Fibroblast of the aortic adventitia (primary cell): Measurements from ENCODE around the gene PRKG2. TPM values are rescaled to one million over a fixed set of nuclear protein-coding genes. Genes with fewer than 3 reads are reported as not detected.
"Not testable (repeated sequence)": the region's sequence is repeated elsewhere in the genome, so short reads cannot be mapped to it uniquely, and the experiment has no call there.

Experiments
- DNase-seq: peaks from one replicate; pipeline ENCODE4 v3.0.0-alpha.2; 2010; ENCODE audit warnings: low read depth
- H3K4me3 ChIP-seq: 2 replicates; pipeline ENCODE4 v1.5.1; 2011; ENCODE audit warnings: low read depth, mild to moderate bottlenecking, control low read depth, low read length, moderate library complexity
- total RNA-seq: library from RNA; depleted of rRNA; stranded (reverse); fragments of >200 nt; gene quantifications from 2 replicates; pipeline ENCODE4 v1.2.3, GENCODE V29; 2012; ENCODE audit warnings: low replicate concordance
- TF ChIP-seq, protein P1 (sequence below): IDR thresholded peaks from 2 replicates; pipeline ENCODE4 v1.5.1; 2011; ENCODE audit warnings: mild to moderate bottlenecking, low read length, control low read depth, inconsistent platforms; ENCODE audit not compliant: insufficient read depth

The PRKG2 gene
- total RNA-seq, 1 donor: 7.8 TPM

DNA sequence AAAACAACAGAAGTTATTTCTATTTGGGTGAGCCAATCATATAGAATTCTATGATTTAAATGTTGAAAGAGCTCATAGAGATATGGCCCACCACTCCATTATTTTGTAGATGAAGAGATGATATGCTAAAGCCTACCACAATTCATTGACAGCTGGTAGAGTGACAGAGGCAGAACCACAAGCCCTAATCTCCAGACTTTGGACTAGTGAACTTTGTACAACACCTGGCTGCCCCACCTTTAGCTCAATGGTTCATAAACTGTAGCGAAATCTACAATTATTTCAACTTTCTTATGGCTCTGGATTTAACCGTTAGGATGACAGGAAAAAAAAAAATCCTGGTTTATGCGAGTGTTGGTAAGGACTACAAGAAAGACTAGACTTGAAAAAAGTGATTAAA is 50.9 kb downstream of the PRKG2 start:
- TF ChIP-seq, protein P1, sequence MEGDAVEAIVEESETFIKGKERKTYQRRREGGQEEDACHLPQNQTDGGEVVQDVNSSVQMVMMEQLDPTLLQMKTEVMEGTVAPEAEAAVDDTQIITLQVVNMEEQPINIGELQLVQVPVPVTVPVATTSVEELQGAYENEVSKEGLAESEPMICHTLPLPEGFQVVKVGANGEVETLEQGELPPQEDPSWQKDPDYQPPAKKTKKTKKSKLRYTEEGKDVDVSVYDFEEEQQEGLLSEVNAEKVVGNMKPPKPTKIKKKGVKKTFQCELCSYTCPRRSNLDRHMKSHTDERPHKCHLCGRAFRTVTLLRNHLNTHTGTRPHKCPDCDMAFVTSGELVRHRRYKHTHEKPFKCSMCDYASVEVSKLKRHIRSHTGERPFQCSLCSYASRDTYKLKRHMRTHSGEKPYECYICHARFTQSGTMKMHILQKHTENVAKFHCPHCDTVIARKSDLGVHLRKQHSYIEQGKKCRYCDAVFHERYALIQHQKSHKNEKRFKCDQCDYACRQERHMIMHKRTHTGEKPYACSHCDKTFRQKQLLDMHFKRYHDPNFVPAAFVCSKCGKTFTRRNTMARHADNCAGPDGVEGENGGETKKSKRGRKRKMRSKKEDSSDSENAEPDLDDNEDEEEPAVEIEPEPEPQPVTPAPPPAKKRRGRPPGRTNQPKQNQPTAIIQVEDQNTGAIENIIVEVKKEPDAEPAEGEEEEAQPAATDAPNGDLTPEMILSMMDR: no peak
- DNase-seq: no peak
- H3K4me3 ChIP-seq: no peak overlapping the region

DNA sequence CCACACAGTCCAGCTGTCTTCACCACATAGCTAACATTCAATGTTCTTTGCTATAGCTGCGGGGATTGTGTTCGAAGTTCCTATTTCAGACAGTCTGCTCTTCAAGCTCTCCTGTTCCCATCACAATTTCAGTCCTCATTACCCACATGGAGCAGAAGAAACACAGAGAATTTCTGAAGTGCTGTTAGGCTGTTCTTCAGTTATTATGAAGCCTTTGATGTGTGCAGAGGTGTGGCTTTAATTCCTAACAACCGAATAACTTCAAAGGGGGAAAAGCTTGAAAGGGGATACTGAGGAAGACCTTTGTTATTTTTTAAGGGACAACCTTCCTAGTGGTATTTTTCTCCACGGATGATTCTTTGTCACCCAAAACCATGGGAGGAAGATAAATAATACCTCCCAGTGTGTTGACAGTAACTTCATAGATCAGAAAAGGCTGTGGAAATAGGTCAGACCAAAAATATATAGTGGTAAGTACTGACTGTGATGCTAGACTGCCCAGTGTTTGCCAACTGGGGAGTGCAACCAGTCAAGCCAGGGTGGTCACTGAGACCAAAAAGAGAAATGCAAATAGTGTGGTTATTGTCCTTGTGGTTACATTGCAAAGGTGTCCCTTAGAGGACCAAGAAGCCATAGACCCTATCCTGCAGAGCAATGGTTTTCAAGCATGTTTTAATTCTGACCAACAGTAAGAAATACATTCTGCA is 52.1 kb downstream of the PRKG2 start:
- TF ChIP-seq, protein P1: no peak

DNA sequence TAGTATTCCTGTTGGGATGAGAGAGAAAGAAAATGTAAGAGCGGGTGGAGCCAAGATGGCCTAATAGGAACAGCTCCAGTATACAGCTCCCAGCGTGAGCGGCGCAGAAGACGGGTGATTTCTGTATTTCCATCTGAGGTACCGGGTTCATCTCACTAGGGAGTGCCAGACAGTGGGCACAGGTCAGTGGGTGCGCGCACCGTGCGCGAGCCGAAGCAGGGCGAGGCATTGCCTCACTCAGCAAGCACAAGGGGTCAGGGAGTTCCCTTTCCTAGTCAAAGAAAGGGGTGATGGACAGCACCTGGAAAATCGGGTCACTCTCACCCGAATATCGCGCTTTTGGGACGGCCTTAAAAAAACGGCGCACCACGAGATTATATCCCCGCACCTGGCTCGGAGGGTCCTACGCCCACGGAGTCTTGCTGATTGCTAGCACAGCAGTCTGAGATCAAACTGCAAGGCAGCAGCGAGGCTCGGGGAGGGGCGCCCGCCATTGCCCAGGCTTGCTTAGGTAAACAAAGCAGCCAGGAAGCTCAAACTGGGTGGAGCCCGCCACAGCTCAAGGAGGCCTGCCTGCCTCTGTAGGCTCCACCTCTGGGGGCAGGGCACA is 61.2 kb downstream of the PRKG2 start:
- H3K4me3 ChIP-seq, DNase-seq: not testable (repeated sequence)

More for the DNA sequence above, 52.1 kb downstream of the PRKG2 start:
- no peak overlapping the region for H3K4me3 ChIP-seq
- DNase-seq: no peak

DNA sequence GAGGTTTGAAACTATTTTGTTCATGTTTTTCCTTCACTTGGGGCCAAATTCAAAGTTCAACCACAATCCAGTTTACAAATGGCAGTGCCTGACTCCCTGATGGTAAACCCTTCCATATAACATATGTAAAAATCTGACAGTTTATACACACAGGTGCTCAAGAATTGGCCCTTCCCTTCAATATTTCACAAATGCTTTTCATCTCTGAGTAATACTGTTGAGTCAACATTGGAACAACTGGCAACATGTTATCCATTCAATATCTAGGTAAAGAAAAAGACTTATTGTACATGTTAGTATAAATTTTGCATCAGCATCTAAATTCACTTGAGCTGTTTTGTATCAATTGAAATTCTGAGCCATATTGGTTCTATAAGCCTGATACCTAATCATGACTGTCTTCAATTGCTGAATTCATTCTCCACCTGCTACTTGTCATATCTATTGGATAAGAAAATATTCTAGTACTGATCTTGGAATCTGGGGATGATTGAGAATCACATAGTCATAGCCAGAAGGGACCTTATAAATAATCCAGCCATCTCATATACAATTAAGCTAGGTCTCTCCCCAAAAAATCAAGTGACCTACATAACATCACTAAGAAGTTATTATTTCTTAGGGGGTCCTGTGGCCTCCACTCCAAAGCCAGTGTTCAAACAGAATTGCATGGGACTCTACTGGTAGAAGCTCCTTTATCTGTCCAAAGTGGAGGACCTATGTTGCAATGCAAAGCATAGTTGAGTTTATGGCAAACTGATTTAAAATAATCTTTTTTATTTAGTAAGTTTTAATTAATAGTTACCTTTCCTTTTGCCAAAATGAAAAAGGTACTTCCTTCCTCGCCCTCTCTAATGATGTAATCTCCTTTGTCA is 61.9 kb downstream of the PRKG2 start:
- TF ChIP-seq, protein P1: no peak
- H3K4me3 ChIP-seq: no peak overlapping the region
- DNase-seq: no peak

DNA sequence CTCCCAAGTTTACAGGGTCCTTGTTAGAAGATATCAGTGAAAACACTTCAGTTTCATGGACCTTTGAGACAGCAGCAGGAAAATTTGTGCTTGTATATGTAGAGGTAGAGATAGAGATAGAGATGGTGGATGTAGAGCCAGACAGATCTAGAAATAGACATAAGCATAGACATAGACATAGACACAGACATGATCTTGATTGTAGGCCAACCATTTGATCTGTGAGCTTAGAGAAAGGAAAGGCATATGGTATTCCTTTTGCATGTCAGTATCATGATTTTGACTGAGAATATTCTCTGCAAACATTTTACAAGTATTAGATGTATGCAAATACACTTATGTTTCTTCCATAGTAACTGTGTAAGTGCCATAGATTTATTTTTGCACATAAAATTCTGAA is 65.0 kb downstream of the PRKG2 start:
- DNase-seq: no peak
- H3K4me3 ChIP-seq: no peak overlapping the region
- TF ChIP-seq, protein P1: no peak

DNA sequence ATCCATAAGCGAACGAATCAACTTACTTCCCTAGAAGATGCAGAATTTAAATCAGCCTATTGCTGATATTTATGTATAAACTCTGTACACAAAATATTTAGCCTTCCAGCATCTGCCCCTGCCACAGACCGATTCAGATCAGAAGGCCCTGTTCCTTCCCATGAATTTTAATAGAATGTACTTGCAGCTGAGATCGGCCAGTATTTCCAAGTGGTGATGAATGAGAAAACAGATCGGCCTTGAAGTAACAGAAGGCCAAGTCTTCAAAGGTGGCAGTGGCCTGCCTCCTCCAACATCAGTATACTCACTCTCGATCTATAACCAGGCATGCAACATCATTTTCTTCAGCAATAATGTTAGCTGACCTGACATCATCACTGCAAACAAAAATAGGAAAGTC is 66.4 kb downstream of the PRKG2 start:
- TF ChIP-seq, protein P1: no peak
- DNase-seq: no peak

DNA sequence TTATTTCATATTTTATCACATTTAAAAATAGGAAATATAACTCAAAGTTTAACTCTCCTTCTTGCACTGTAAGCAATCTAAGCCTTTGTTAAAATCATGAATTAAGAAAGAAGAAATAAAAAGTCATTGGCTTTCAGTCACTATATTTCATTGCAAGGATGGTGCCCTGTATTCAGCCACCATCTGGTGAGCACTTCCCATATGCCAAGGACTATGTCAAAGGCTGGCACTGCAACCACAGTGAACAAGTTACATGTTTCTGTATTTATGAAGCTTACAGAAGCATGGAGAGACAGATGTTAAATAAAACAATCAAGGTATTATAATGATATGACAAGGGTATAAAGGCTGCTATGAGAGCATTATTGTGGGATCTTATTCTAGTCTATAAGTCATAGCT is 68.6 kb downstream of the PRKG2 start:
- DNase-seq: no peak
- TF ChIP-seq, protein P1: no peak
- no peak overlapping the region for H3K4me3 ChIP-seq

More for the DNA sequence above, 66.4 kb downstream of the PRKG2 start:
- H3K4me3 ChIP-seq: no peak overlapping the region
